K562 (cell line): Measurements from ENCODE around the gene VSIG10L. TPM values are rescaled to one million over a fixed set of nuclear protein-coding genes. Genes with fewer than 3 reads are reported as not detected.

ENCODE experiments used
- CBFA2T3 ChIP-seq: fragments of 450-650 bp; IDR thresholded peaks from 2 replicates; pipeline ENCODE4 v1.6.1; 2017
- DPF2 ChIP-seq: fragments of 450-650 bp; IDR thresholded peaks from 2 replicates; pipeline ENCODE4 v1.6.1; 2016
- ERF ChIP-seq: fragments of 450-650 bp; formaldehyde crosslinking; IDR thresholded peaks from 2 replicates; pipeline ENCODE4 v1.4.0; 2020; ENCODE audit warnings: mild to moderate bottlenecking, mixed read lengths
- ETV5 ChIP-seq: sonication (generic); formaldehyde crosslinking; IDR thresholded peaks from 2 replicates; pipeline ENCODE4 v1.4.0; 2020; ENCODE audit warnings: low read depth, mild to moderate bottlenecking, missing genetic modification reagents
- FOXK2 ChIP-seq, 2 experiments: fragments of 450-650 bp; IDR thresholded peaks in 1 of 2; conservative IDR thresholded peaks in 1 of 2; 2 replicates each; pipeline ENCODE4 v1.6.1; 2016; ENCODE audit warnings: low read depth in 2 of 2, mild to moderate bottlenecking in 1 of 2
- FOXM1 ChIP-seq, 2 experiments: fragments of 450-650 bp in 1 of 2; sonication (generic) in 1 of 2; formaldehyde crosslinking in 1 of 2; IDR thresholded peaks; 2 replicates each; pipeline versions ENCODE4 v1.6.1 to v1.9.0; 2017 to 2022; ENCODE audit warnings: low read depth in 2 of 2, mild to moderate bottlenecking in 2 of 2, missing genetic modification reagents in 1 of 2, moderate library complexity in 1 of 2
- FOXP1 ChIP-seq: sonication (generic); formaldehyde crosslinking; IDR thresholded peaks from 2 replicates; pipeline ENCODE4 v1.8.0; 2022; ENCODE audit warnings: mild to moderate bottlenecking, missing genetic modification reagents
- HDAC3 ChIP-seq: fragments of 450-650 bp; IDR thresholded peaks from 2 replicates; pipeline ENCODE4 v1.6.1; 2018; ENCODE audit warnings: borderline replicate concordance, mild to moderate bottlenecking, moderate library complexity; ENCODE audit not compliant: partially characterized antibody
- HDAC8 ChIP-seq: fragments of 450-650 bp; IDR thresholded peaks from 2 replicates; pipeline ENCODE4 v1.6.1; 2016; ENCODE audit warnings: mild to moderate bottlenecking, missing genetic modification characterization, moderate library complexity, missing compliant biosample characterization
- HNRNPH1 ChIP-seq: fragments of 200-400 bp; formaldehyde crosslinking; optimal IDR thresholded peaks from 2 replicates; pipeline ENCODE3; 2017; ENCODE audit warnings: low read depth, mild to moderate bottlenecking, low read length, moderate library complexity
- IFI16 ChIP-seq: fragments of 250-450 bp; sonication (Bioruptor Pico); IDR thresholded peaks from 2 replicates; pipeline ENCODE4 v2.1.2; 2022; ENCODE audit warnings: mild to moderate bottlenecking, inconsistent platforms
- KDM4B ChIP-seq, 2 experiments: fragments of 450-650 bp in 1 of 2; sonication (generic) in 1 of 2; IDR thresholded peaks; 2 replicates each; pipeline ENCODE4 v1.6.1; 2016 to 2017; ENCODE audit warnings: borderline replicate concordance in 2 of 2, antibody characterized with exemption in 1 of 2, low read depth in 1 of 2, mild to moderate bottlenecking in 1 of 2
- L3MBTL2 ChIP-seq: fragments of 450-650 bp; IDR thresholded peaks from 2 replicates; pipeline ENCODE4 v1.6.1; 2016; ENCODE audit warnings: mild to moderate bottlenecking, moderate library complexity
- LEF1 ChIP-seq: fragments of 450-650 bp; IDR thresholded peaks from 2 replicates; pipeline ENCODE4 v1.6.1; 2016; ENCODE audit warnings: mild to moderate bottlenecking
- MYBL2 ChIP-seq, 2 experiments: fragments of 450-650 bp in 1 of 2; sonication (generic) in 1 of 2; formaldehyde crosslinking in 1 of 2; IDR thresholded peaks; 2 replicates each; pipeline versions ENCODE4 v1.6.1 to v1.8.1; 2017 to 2022; ENCODE audit warnings: borderline replicate concordance in 1 of 2, inconsistent platforms in 1 of 2, low read depth in 1 of 2, mild to moderate bottlenecking in 1 of 2, missing genetic modification reagents in 1 of 2, moderate library complexity in 1 of 2
- RBM22 ChIP-seq: fragments of 200-400 bp; formaldehyde crosslinking; IDR thresholded peaks from 2 replicates; pipeline ENCODE4 v1.6.1; 2018; ENCODE audit warnings: low read length, low read depth; ENCODE audit not compliant: poor library complexity, severe bottlenecking
- RNF2 ChIP-seq: sonication (generic); IDR thresholded peaks from 2 replicates; pipeline ENCODE4 v1.6.1; 2016
- SOX6 ChIP-seq: fragments of 450-650 bp; IDR thresholded peaks from 2 replicates; pipeline ENCODE4 v1.6.1; 2014; ENCODE audit warnings: mild to moderate bottlenecking
- XRCC3 ChIP-seq: fragments of 450-650 bp; IDR thresholded peaks from 2 replicates; pipeline ENCODE4 v1.6.1; 2017; ENCODE audit warnings: mild to moderate bottlenecking, moderate library complexity
- ZBTB2 ChIP-seq: fragments of 450-650 bp; IDR thresholded peaks from 2 replicates; pipeline ENCODE4 v1.6.1; 2016; ENCODE audit warnings: antibody characterized with exemption
- ZFP30 ChIP-seq: fragments of 250-450 bp; sonication (Bioruptor Pico); IDR thresholded peaks from 2 replicates; pipeline ENCODE4 v1.8.0; 2022; ENCODE audit warnings: moderate library complexity, mild to moderate bottlenecking, inconsistent platforms, borderline replicate concordance
- ZNF165 ChIP-seq: fragments of 250-450 bp; sonication (Bioruptor Pico); IDR thresholded peaks from 2 replicates; pipeline ENCODE4 v1.4.0; 2020; ENCODE audit warnings: borderline replicate concordance
- ZNF197 ChIP-seq: fragments of 200-800 bp; sonication (Bioruptor generic); IDR thresholded peaks from 2 replicates; pipeline ENCODE4 v1.6.1; 2016; ENCODE audit warnings: low read depth, missing genetic modification characterization, missing compliant biosample characterization
- ZNF436 ChIP-seq: fragments of 250-450, 450-650 bp; sonication (Bioruptor Pico); formaldehyde crosslinking; IDR thresholded peaks from 2 replicates; pipeline ENCODE4 v1.7.0; 2020; ENCODE audit warnings: mild to moderate bottlenecking
- ZNF696 ChIP-seq: fragments of 250-450 bp; sonication (Bioruptor Pico); conservative IDR thresholded peaks from 2 replicates; pipeline ENCODE4 v1.4.0; 2020; ENCODE audit warnings: mild to moderate bottlenecking, moderate library complexity
- polyA plus RNA-seq, 8 experiments: library from polyadenylated mRNA; depleted of rRNA in 4 of 8; stranded (reverse) in 5 of 8; unstranded in 3 of 8; fragments of >200 nt; fragmentation: Nextera tagmentation in 2 of 8; fragmentation: Illumina TruSeq in 1 of 8; extraction: Ambion mirVana in 2 of 8; extraction: Trizol in 1 of 8; gene quantifications; 2 replicates each; pipeline versions ENCODE4 v1.2.1 to v1.2.3, GENCODE V29; 2011 to 2014; ENCODE audit warnings: inconsistent platforms in 1 of 8, missing spikeins in 1 of 8
- total RNA-seq, 7 experiments: library from RNA; depleted of rRNA in 6 of 7; stranded (reverse); fragments of >200 nt in 6 of 7; fragmentation: Illumina TruSeq in 2 of 7; extraction: Trizol in 2 of 7; gene quantifications; 2 replicates each; pipeline versions ENCODE4 v1.2.1 to v1.2.3, GENCODE V29; 2011 to 2021; ENCODE audit warnings: low replicate concordance in 1 of 7
- TF ChIP-seq, protein P1 (sequence below), 2 experiments: fragments of 450-650 bp; IDR thresholded peaks; 2 replicates each; pipeline ENCODE4 v1.6.1; 2016

The VSIG10L gene
- total and polyA plus RNA-seq, 9 of the 15 experiments (the other 6 are each of a cell fraction or from before 2014, with no cell fraction given): 1.1 to 7.6 (median 2.2) TPM

DNA sequence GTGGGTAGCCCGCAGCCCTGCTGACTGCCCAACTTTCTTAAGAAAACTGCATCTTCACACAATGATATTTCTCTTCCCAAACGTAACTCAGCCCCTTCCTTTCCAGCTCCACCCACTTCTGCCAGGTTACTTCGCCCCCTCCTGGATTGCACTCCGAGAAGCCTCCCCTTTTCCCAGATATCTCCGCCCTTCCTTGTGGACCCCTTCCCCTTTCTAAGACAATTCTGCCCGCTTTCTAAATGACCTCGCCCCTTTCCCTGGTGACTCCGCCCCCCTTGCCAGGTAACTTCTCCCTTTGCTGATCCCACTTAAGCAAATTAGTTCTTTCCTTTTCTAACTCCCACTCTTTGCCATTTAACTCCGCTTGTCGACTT, 2.6 kb downstream of the VSIG10L start (continued):
- TF ChIP-seq CBFA2T3 (no peak), ZNF696 (CRISPR knock-in tag) (no peak), HDAC3 (no peak), ERF (peak; percentile 74; the same call in 1 of the 2 replicates), XRCC3 (no peak), RNF2 (no peak), ZNF436 (CRISPR knock-in tag) (no peak), L3MBTL2 (no peak), FOXK2 (conservative IDR thresholded peaks at IDR 0.05 in 1 of 2, IDR thresholded peaks at IDR 0.05 in 1 of 2; ENCODE audit: low read depth in 2 of 2) (peak in 1 of 2 experiments; percentile 43; a peak in 1 of 4 replicates), HNRNPH1 (no peak), FOXM1 (IDR thresholded peaks at IDR 0.05; ENCODE audit: low read depth) (no peak), FOXM1 (CRISPR knock-in tag; IDR thresholded peaks at IDR 0.05; ENCODE audit: low read depth) (no peak), IFI16 (CRISPR knock-in tag) (no peak), ZNF197 (CRISPR knock-in tag) (no peak), SOX6 (no peak), HDAC8 (no peak), FOXP1 (CRISPR knock-in tag) (no peak), LEF1 (no peak; the same call in 1 of the 2 replicates), RBM22 (no peak), ZBTB2 (peak; percentile 76), ETV5 (no peak), ZFP30 (no peak), ZNF165 (CRISPR knock-in tag) (no peak), DPF2 (peak; percentile 65), MYBL2 (IDR thresholded peaks at IDR 0.05; ENCODE audit: low read depth) (no peak), MYBL2 (CRISPR knock-in tag; IDR thresholded peaks at IDR 0.05; ENCODE audit: borderline replicate concordance) (no peak), KDM4B (IDR thresholded peaks at IDR 0.05; ENCODE audit: borderline replicate concordance in 2 of 2, low read depth in 1 of 2) (no peak)
- TF ChIP-seq, protein P1, sequence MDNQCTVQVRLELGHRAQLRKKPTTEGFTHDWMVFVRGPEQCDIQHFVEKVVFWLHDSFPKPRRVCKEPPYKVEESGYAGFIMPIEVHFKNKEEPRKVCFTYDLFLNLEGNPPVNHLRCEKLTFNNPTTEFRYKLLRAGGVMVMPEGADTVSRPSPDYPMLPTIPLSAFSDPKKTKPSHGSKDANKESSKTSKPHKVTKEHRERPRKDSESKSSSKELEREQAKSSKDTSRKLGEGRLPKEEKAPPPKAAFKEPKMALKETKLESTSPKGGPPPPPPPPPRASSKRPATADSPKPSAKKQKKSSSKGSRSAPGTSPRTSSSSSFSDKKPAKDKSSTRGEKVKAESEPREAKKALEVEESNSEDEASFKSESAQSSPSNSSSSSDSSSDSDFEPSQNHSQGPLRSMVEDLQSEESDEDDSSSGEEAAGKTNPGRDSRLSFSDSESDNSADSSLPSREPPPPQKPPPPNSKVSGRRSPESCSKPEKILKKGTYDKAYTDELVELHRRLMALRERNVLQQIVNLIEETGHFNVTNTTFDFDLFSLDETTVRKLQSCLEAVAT (IDR thresholded peaks at IDR 0.05): peak; percentile 60 to 63; a peak in 2 of 4 replicates
